Measurements from ENCODE around the gene QSOX2.

QSOX2 gene

GRCh38 chr9:136171009-136171800 lies 74.4 kb downstream of the QSOX2 start:
- DNase-seq, result no peak

GRCh38 chr9:136170006-136170901 lies 75.4 kb downstream of the QSOX2 start:
- peak; percentile 5 to 40 for DNase-seq

GRCh38 chr9:136169495-136169894 lies 76.1 kb downstream of the QSOX2 start:
- no peak for DNase-seq

- DNase-seq, result no peak
Measured at GRCh38 chr9:136163248-136163850, 82.3 kb downstream of the QSOX2 start.

GRCh38 chr9:136160995-136161610 lies 84.5 kb downstream of the QSOX2 start:
- peak in 1 of 2 donors; percentile 10 for DNase-seq

- DNase-seq, result no peak
Measured at GRCh38 chr9:136160381-136160841, 85.2 kb downstream of the QSOX2 start.

- no peak for DNase-seq
Measured at GRCh38 chr9:136159851-136160250, 85.8 kb downstream of the QSOX2 start.

GRCh38 chr9:136157477-136158265 lies 87.9 kb downstream of the QSOX2 start:
- no peak for DNase-seq
